HG02870 (cell line): ENCODE results near the gene NHSL2.

ENCODE experiments used
- ATAC-seq: cut with Tn5 transposase; IDR thresholded peaks from one replicate; pipeline ENCODE4 v1.9.1; 2021; ENCODE audit warnings: mild to moderate bottlenecking, moderate library complexity; ENCODE audit not compliant: unreplicated experiment

NHSL2 gene

DNA sequence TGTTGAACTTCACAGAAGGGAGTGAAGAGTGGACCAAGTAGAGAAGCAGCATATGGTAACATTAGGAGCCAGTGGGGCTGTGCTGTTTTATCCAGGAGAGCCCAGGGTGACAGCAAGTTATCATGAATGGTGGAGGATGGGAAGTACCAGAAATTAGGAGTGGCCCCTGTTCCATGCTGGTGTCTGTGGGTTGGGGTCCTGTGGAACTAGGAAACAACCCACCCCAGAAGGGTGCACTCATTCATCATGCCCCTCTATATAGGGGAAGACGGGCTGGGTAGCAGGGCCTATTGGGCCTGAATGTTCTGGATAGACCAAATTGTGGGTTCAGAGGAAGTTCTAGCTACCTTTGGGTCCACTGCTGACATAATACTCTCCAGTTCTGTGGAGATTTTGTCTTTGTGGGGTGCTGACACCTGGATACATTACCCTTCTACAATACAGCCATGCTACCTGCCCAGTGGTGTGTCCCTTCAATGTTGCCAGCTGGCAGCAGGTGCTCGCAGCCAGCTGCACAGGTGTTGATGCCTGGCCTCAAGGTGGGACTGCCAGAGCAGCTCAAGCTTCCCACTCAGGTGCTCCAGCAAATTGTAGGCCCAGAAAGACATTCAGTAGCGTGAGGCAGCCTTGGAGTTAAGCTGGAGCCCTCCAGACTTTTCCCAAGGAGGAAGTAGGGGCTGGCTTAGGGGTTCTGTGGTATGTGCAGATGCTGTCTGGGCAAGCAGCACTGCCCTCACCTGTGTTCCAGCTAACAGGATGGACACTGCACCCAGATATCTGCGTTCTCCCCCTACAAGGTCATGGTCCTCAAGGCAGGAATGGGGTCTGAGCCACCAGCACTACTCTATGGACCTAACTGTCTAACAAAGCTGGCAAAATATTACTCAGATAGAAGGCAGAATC is 106.5 kb downstream of the NHSL2 start:
- no peak for ATAC-seq

DNA sequence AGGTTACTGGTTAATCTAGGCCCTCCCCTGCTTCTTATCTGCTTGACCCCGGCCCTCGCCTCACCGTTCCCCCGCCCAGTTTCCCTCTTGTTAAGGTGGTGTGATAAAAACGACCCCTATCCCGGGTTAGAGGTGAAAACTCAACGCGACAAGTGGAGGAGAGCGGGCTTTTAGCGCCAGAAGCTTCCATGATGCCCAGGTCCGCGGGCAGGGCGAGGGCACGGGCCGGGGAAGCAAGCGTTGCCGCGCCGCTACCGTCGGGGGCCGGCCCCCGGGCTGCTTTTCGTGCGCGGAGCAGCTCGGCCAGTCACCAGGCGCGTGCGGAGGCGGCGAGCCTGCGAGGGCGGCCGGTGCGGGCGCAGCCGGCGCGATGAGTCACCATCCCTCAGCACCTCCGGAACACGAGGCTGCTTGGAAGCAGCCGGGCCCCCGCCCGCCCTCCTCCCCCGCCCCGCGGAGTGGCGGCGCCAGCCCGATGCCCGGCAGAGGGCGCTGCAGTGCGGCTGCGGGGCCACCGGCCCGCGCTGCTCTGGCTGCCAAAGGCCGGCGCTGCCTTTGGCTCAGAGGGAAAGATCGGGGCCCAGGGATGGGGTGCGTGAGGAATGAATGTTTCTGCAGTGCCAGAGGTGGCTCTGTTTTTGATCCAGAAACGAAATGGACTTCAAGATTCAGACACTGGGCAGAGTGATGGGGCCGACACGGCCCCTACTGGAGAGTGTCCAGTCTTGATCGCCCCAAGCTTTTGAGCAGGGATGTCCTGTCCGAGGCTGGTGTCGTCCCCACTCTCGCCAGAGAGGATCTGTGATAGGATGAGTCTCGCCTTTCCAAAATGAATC is 107.8 kb downstream of the NHSL2 start:
- peak; percentile 49 for ATAC-seq

DNA sequence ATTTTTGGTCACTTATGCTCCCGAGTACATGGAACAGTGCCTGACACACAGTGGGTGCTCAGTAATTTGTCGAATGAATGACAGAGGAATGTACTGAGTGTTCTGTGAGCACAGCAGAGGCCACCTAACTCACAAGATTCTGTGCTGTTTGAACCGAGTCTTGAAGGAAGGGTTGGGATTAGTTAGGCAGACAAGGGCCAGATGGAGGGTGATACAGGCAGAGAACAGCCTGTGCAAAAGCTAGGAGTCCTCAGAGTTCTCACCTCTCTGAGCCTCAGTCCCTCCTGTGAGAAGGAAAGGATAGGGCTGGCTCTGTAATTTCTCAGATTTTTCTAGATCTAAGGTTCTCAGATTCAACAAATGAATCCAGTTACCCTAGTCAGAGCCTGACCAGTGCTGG is 108.8 kb downstream of the NHSL2 start:
- no peak for ATAC-seq

DNA sequence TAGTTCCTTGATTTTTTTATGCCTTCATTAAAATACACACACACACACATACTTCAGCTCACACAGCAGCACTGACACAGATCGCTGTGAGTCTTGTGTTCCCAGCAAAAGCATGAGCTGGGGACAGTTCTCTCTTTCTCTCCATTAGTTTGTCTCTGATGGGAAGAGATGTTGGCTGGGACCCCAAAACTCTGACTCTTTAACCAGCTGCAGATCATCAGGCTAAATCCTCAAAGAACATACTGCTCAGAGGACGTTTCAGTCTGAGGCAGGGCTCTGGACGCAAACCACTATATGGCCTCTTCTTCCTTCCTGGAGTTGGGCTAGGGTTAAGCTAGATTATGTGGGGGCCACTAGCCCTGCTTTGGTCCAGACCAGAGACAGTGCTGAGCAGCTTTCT is 109.6 kb downstream of the NHSL2 start:
- ATAC-seq: no peak

DNA sequence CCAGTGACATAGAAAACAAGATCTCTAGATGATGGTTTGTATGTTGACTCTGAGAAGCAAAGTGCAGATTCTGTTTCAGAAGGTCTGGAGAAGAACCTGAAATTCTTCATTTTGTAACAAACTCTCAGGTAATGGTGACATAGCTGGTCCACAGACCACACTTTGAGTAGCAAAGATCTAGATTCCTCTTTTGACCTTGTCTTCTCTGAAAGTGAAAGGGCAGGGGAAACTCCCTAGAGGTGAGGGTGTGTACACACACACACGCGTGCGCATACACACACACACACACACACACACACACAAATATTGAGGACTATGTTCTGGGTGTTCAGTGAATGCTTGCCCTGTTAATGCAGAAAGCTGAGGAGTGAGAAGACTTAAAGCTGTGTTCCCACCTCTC is 110.1 kb downstream of the NHSL2 start:
- peak; percentile 81 for ATAC-seq

DNA sequence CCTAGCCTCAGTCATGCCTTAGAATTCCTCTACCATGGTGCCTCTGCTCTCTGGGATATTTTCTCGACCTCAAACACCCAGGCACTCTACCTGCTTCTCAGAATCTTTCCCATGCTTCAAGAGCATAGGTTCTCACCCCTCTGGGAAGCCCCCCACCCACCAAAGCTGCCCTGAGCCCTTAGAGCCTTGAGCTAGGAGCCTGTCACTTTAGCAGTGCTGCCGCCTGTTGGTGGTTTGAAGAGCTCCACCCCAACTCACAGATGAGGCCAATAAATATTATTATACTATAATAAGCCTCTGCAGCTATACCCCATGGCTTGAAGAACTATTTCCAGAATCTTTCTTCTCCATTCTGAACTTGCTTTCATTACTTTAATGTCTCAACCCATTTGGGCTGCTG is 111.3 kb downstream of the NHSL2 start:
- no peak for ATAC-seq

DNA sequence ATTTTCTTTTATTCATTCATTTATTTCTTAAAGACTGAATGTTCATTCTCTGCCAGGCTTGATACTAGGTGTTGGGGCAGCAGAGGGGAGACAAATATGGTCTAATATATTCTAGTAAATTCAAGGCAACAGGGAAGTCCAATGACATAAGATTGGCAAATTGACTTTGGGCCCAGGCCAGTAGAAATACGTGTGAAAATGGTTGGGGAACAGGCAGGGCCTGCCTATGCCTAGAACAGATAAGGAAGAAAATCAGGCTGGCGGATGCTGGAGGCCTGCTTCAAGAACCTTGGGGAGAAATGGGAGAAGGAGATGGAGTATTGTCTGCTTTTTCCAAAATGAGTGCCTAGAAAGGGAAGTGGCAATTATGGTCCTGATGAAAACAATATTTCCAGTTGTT is 112.4 kb downstream of the NHSL2 start:
- no peak for ATAC-seq

DNA sequence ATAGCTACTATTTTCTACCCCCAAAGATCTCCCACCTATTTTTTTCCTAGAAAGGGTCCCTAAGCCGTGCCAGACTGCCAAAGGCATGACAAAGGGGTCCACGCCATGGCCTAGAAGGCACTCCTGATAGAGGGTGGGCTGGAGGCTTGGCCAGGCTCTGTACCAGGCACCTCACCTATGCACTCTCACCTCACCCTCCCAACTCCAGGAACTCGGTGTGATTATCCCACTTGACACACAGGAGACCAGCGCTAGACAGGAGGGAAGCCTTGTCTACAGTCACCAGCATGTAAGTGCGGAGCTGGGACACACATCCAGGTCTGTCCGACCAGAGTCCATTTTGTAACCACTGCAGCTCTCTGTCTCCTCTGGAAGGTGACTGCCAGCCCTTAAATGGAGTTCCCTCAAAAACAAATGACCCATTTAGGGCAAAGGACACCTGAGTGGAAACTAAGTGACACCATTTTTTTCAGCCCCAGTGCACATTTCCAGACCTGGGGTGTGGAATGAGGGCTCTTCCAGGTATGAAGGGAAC is 114.7 kb downstream of the NHSL2 start:
- no peak for ATAC-seq

DNA sequence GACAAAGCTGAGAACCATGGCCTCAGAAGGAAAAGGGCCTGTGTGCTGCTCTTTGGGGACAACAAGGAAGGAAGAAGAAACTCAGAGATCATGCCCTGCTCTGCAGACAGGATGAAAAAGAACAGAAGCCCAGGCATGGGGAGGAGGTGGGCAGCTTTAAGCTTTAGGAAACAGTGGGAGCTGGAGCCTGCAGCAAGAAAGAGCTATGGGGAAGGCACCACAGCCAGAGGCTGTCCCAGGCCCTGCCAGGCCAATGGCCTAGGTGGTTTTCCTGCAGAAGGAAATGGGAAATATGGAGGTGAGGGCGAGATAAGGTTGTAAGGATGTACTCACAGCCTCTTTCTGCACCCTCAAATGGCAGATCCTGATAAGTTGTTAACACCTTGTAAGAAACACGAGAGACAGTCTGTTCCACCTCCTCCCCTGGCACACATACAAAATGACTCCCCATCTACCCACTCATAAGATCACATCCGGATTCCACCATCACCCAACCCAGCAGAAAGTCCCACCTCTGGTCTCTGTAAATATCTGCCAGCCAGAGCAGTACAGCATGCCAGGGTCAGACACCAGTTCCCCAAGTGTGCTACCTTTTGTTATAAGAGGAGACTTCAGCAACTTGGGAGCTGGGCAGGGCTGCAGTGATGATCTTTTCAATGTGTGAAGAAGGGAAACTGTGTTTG is 115.8 kb downstream of the NHSL2 start:
- ATAC-seq: no peak

DNA sequence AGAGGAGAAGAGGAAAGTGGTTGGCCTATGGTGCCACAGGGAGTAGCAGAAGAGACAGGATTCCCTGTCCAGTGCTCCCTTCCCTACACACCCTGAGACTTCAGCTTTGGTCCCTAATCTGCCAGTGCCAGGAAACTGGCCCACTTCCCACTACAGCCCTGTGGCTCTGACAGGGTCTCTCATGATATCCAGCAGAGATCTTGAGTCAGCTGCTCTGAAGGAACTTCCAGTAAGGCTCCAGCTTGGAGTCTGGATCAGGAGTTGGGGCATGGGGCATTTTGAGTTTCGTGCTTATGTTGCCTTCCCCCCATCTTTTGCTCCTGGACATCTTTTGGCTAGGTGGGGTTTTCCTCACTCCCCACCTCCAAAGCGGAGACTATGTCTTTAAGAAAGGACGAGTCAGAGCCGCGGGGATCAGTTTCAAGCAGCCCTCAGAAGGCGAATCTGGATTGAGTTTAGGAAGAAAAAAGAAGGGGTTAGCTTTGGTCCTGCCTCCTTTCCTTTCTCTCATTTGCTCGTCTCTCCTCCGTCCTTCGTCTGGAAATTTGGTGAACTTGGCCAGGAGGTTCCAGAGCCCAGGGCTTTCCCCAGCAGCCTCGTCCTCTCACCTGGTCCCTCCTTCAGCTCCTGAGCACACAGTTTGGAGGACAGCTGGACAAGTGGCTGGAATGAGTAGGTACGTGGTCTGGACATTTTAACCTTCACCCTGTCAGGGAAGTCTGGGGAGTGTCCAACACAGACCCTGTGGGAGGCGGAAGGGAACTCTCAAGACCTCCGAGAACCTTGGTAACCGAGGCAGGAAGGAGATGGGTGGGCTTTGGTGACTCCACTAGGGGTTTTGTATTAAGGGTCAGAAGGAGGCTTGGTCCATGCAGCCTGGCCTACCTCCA is 116.6 kb downstream of the NHSL2 start:
- ATAC-seq: no peak

DNA sequence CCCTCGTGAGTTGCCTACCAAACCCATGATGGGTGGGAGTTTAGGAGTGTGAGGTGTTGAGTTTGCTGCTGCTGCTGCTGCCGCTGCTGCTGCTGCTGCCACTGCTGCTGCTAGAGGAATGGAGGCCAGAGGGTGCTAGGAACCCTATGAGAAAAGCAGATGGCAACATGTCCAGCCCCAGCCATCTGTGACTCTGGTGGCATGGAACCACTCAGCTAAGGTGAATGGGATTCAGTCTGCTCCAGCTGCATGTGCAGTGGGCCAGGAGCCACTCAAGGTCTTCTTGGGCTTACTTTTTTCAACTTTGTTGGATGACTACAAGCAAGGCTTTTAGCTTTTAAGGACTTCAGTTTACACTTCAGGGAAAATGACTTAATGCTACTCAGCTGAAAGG is 117.3 kb downstream of the NHSL2 start:
- no peak for ATAC-seq

DNA sequence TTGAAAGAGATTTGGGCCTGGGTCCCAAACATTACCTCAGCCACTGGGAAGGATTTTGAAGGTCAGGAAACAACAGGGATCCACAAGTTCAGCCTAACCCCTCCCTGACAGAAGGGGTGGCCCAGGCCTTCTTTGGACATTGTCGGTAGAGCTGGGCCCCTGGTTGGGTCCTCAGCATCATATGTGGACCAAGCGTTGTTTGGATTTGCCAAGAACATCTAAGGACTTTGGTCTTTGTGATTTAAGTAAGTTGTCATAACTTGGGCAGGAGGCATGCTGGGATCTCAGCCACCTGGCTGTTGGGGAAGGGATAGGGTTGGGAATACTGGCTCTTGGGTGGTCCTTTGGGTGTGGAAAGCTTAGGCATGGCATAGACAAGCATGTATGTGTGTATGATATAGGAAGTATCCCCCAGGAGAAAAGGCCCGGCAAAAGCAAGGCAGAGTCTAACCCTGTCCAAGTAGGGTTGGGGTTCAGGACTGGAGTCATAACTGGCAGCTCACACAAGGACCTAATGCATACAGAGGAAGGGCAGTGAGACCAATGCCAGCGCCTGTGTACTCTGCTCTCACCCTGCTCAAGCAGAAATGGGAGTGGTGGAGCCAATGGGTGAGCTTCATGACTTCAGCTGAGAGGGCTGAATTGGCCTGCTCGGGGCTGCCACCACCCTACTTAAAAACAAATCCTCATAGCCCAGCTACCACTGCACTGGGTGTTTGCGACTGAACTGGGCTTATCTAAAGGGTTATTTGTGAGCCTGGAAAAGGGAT is 118.2 kb downstream of the NHSL2 start:
- no peak for ATAC-seq

DNA sequence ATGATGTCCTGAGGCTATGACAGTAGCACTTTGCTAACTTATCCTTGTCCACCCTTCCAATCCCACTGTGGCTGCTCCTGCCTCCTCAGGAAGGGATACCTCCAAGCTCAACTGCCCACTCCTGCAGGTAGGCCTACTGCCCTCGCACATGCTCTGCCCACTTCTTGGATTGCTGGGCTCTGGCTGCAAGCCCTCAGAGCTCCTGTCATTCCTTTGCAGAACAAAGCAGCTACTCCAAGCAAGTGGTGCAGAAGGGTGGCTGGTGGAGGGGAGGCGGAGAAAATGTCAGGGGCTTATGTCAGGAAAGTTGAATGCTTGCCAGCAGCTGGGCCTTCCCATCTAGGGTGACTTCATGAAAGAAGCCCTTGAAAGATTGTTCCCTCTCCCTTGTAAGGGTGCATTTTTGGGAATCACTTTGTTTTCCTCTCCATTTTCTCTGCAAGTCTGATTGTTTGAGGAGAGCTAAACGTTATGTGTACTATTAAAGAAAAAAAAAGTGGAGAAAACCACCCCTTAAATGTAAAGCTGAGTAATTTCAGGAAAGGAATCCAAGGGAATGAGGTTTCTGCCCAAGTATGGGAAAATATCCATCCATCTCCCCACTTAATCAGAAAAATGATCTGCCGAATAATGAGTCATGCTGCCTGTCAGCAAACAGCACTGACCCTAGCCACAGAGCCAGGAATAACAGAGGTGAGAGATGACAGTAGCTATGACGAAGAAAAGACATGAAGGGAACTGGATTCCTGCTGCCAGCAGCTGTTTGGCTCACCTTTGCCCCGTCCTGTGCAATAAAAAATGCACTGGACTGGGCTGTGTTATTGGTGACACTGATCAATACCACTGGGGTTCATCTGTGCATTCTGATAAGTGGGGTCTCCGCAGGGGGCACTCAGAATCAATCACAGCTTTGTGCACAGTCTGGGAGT is 119.1 kb downstream of the NHSL2 start:
- ATAC-seq: no peak

DNA sequence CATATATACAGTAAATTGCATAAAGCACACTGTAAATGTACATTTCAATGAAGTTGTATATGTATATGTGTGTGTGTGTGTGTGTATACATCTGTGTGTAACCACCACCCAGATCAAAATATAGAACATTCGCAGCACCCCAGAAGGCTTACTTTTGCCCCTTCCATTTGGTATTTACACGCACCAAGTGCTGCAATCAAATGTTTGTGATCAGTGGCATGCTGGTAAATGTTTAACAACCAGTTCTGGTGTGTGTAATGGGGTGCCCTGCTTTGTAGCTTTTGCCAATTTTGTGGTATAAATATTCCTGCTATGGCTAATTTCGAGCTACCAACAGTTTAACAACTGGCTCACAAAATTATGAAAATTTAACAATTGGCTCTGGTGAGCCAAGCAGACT is 119.8 kb downstream of the NHSL2 start:
- ATAC-seq: no peak

DNA sequence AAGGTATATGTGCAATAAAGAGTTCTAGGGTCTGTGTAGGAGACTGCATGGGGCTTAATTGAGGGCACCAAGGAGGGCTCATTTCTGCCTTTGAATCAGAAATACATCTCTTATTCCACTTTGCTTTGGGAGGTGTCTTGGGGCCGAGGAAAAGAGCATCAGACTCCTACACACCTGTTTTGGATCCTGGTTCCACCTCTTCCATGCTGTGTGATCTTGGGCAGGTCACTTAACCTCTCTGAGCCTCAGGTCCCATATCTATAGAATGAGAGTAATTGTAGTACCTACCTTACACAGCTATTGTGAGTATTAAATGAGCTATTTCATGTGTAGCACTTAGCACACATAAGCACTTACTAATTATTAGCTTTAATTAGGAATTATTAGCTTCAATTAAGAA is 120.5 kb downstream of the NHSL2 start:
- ATAC-seq: no peak

DNA sequence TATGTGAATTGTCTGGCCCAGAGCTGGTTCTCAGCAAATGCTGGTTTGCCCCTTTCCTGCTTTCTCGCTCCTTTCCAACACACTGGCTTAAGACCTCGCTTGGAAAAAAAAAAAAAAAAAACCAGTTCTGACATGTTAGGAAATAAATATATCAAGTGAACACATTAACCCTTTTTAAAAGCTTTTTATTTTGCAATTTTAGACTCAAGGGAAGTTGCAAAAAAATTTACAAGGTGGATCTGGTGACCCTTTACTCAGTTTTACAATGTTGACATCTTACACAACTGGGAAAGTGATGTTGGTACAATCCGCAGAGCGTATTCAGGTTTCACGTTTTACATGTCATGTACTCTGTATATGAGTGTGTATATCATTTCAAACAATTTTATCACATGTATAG is 121.0 kb downstream of the NHSL2 start:
- no peak for ATAC-seq

DNA sequence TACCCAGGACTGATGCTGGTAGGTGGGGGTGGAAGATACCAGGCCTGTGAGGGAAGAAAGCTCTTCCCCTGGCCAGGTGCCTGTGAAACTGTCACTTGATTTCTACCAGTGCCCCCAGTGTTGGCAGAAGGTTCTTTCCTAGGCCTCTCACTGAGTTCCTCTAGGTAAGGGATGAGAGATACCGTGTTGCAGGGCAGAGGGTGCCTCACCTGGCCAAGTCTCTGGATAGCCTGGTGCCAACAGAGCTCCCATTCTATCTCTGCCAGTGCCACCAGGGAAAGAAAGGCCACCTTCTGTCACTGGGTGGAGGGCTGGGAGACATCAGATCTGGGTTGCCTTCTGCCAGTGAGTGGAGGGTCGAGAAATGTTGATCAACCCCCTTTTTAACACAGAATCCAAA is 127.0 kb downstream of the NHSL2 start:
- ATAC-seq: no peak

DNA sequence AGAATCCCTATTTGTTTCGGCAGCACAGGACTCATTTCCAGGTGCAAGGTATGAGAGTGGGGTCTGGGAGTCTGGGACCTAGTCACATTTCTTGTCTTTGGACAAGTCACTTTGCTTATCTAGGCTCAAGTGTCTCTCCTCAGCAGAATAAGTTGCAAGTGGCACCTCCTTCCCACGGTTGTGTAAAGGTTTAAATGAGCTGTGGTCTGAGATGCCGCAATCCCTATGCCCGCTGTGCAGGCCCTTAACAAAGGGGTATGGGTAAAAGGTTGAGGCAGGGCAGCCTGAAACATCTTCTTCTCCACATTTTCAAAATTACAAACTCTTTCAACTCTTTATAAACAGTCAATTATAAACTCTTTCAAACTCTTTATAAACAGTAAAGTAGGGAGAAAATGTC is 127.4 kb downstream of the NHSL2 start:
- ATAC-seq: no peak
